ENCODE measurements around the gene MAK.
"Not testable (repeated sequence)": the region's sequence is repeated elsewhere in the genome, so short reads cannot be mapped to it uniquely, and the experiment has no call there.

MAK gene

GRCh38 chr6:10837995-10838793 lies at the start of gene MAK:
TSS of gene MAK (minus strand) at chr6:10838539. CDS start at chr6:10830648, 7,891 bp downstream.
- in situ Hi-C loops (cut with MboI; ENCODE audit: low sequenced_read_pairs): no loop called here

- in situ Hi-C loops (cut with MboI; ENCODE audit: low sequenced_read_pairs): no loop called here
Observed at GRCh38 chr6:10886691-10887502, 48.6 kb upstream of the MAK start, which contains the start of gene SYCP2L. TSS of gene SYCP2L (plus strand) at chr6:10887052. CDS start at chr6:10887127, 75 bp downstream.

- in situ Hi-C loops (cut with MboI; ENCODE audit: low sequenced_read_pairs): not testable (repeated sequence)
Observed at GRCh38 chr6:10886365-10886690, 48.0 kb upstream of the MAK start.

GRCh38 chr6:10884245-10884972 lies 46.1 kb upstream of the MAK start:
- in situ Hi-C loops (cut with MboI; ENCODE audit: low sequenced_read_pairs): no loop called here

- in situ Hi-C loops (cut with MboI; ENCODE audit: low sequenced_read_pairs): no loop called here
Observed at GRCh38 chr6:10883312-10884244, 45.2 kb upstream of the MAK start.

GRCh38 chr6:10882657-10883171 lies 44.4 kb upstream of the MAK start:
- in situ Hi-C loops (cut with MboI; ENCODE audit: low sequenced_read_pairs): no loop called here

- in situ Hi-C loops (cut with MboI; ENCODE audit: low sequenced_read_pairs): not testable (repeated sequence)
Observed at GRCh38 chr6:10882253-10882630, 43.9 kb upstream of the MAK start.

- in situ Hi-C loops (cut with MboI; ENCODE audit: low sequenced_read_pairs): no loop called here
Observed at GRCh38 chr6:10880366-10880765, 42.0 kb upstream of the MAK start.

- in situ Hi-C loops (cut with MboI; ENCODE audit: low sequenced_read_pairs): no loop called here
Observed at GRCh38 chr6:10877871-10878270, 39.5 kb upstream of the MAK start.

GRCh38 chr6:10877012-10877411 lies 38.7 kb upstream of the MAK start:
- in situ Hi-C loops (cut with MboI; ENCODE audit: low sequenced_read_pairs): no loop called here

- in situ Hi-C loops (cut with MboI; ENCODE audit: low sequenced_read_pairs): no loop called here
Observed at GRCh38 chr6:10875026-10875425, 36.7 kb upstream of the MAK start.

- in situ Hi-C loops (cut with MboI; ENCODE audit: low sequenced_read_pairs): no loop called here
Observed at GRCh38 chr6:10874207-10874606, 35.9 kb upstream of the MAK start.

GRCh38 chr6:10873374-10873773 lies 35.0 kb upstream of the MAK start:
- in situ Hi-C loops (cut with MboI; ENCODE audit: low sequenced_read_pairs): no loop called here

- in situ Hi-C loops (cut with MboI; ENCODE audit: low sequenced_read_pairs): no loop called here
Observed at GRCh38 chr6:10867952-10868351, 29.6 kb upstream of the MAK start.

GRCh38 chr6:10866709-10867108 lies 28.4 kb upstream of the MAK start:
- in situ Hi-C loops (cut with MboI; ENCODE audit: low sequenced_read_pairs): not testable (repeated sequence)

- in situ Hi-C loops (cut with MboI; ENCODE audit: low sequenced_read_pairs): not testable (repeated sequence)
Observed at GRCh38 chr6:10863031-10863430, 24.7 kb upstream of the MAK start.

GRCh38 chr6:10862361-10862760 lies 24.0 kb upstream of the MAK start:
- in situ Hi-C loops (cut with MboI; ENCODE audit: low sequenced_read_pairs): no loop called here

GRCh38 chr6:10861086-10861485 lies 22.7 kb upstream of the MAK start:
- in situ Hi-C loops (cut with MboI; ENCODE audit: low sequenced_read_pairs): no loop called here

- in situ Hi-C loops (cut with MboI; ENCODE audit: low sequenced_read_pairs): no loop called here
Observed at GRCh38 chr6:10857259-10857658, 18.9 kb upstream of the MAK start.

All from HL-60/S4 (cell line).